ENCODE results near the gene PDE5A. TPM values are rescaled to one million over a fixed set of nuclear protein-coding genes. Genes with fewer than 3 reads are reported as not detected.
A peak's percentile ranks its signal among the peaks of the same experiment; 100 is the strongest.

Gene PDE5A
- total and polyA plus RNA-seq, 2 experiments from 2014 or later = 9.7 to 35.8 TPM

DNA sequence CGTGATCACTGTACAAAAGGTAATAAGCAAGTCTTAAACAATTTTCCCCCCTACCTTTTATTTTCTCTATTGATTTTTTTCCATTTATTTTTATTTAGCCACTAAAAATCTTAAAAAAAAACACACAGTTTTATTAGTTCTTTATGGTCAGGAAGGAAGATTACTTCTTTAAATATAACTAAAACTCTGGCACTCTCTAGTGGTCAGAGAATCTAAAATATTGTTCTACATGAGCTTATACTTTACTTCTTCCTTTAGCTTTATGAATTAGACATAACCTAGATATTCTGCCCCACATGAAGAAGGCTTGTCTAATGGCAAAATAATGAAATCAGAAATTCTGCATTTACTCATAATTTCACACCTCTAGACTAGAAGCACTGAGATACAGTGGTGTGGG is 135.2 kb downstream of the PDE5A start:
- no peaks in the 10 kb centered on the region for H3K9me2 ChIP-seq (replicated peaks; ENCODE audit: insufficient read depth)
- 90% methylated on average over 1 of the region's 1 CpG for WGBS (ENCODE audit: low lambda C conversion rate, missing lambda C conversion rate)
- H3K79me2 ChIP-seq = no peaks in the 10 kb centered on the region
- no peak overlapping the region for H3K4me3 ChIP-seq
- no peaks in the 10 kb centered on the region for H3K27me3 ChIP-seq
- H3K9me3 ChIP-seq (ENCODE audit: low read depth) = no peaks in the 10 kb centered on the region
- no peaks in the 10 kb centered on the region for H3K36me3 ChIP-seq (replicated peaks; ENCODE audit: insufficient read depth, low read depth)
- no peak overlapping the region for H2AFZ ChIP-seq
- H3K27ac ChIP-seq = no peak overlapping the region
- H3K4me2 ChIP-seq = no peak overlapping the region
- TF ChIP-seq CTCF (IDR thresholded peaks at IDR 0.05; ENCODE audit: poor library complexity) (peak; percentile 38), EZH2phosphoT487 (IDR thresholded peaks at IDR 0.05; ENCODE audit: low read depth, severe bottlenecking, unreplicated experiment) (no peak), EZH2 (IDR thresholded peaks at IDR 0.05; ENCODE audit: borderline replicate concordance) (no peak)
- H4K20me1 ChIP-seq (ENCODE audit: insufficient read depth, poor library complexity, severe bottlenecking) = no peaks in the 10 kb centered on the region
- H3K4me1 ChIP-seq (ENCODE audit: insufficient read depth) = no peaks in the 10 kb centered on the region
- no peak for DNase-seq (ENCODE audit: low spot score)

DNA sequence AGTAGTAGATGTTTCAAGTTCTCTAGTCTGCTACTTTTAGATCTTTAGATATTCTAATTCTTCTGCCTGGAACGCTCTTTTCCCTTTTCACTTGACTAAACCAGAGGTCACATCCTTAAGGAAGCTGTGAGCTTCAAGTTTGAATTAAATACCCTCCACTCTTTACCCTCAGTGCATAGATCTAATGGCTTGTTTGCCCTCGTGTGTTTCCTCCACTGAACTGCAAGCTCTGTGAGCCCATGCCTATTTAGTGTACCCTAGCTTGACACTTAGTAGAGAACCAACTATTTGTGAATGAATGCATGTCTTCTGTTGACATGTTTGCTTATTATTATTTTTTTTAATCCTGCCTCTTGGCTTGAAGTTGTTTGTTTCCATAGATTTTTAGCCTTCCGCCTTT is 138.3 kb downstream of the PDE5A start:
- TF ChIP-seq EZH2phosphoT487 (IDR thresholded peaks at IDR 0.05; ENCODE audit: low read depth, severe bottlenecking, unreplicated experiment) = no peak
- peak; percentile 34 for TF ChIP-seq CTCF (IDR thresholded peaks at IDR 0.05; ENCODE audit: poor library complexity)
- Histone ChIP-seq H3K36me3 (replicated peaks; ENCODE audit: insufficient read depth, low read depth) (no peaks in the 10 kb centered on the region), H4K20me1 (ENCODE audit: insufficient read depth, poor library complexity, severe bottlenecking) (no peaks in the 10 kb centered on the region), H3K27ac (no peak overlapping the region), H3K4me1 (ENCODE audit: insufficient read depth) (no peaks in the 10 kb centered on the region), H3K4me2 (no peak overlapping the region), H3K79me2 (no peaks in the 10 kb centered on the region), H3K4me3 (no peak overlapping the region), H3K9me3 (ENCODE audit: low read depth) (no peaks in the 10 kb centered on the region), H2AFZ (no peak overlapping the region), H3K27me3 (no peaks in the 10 kb centered on the region), H3K9me2 (replicated peaks; ENCODE audit: insufficient read depth) (no peaks in the 10 kb centered on the region)
- 37% methylated on average over 3 of the region's 3 CpGs for WGBS (ENCODE audit: low lambda C conversion rate, missing lambda C conversion rate)
- peak; percentile 15 for DNase-seq (ENCODE audit: low spot score)

- Histone ChIP-seq H3K27ac (no peak overlapping the region), H3K9me3 (ENCODE audit: low read depth) (no peaks in the 10 kb centered on the region), H3K79me2 (no peaks in the 10 kb centered on the region), H3K4me3 (no peak overlapping the region), H2AFZ (no peak overlapping the region), H3K4me1 (ENCODE audit: insufficient read depth) (no peaks in the 10 kb centered on the region), H3K27me3 (no peaks in the 10 kb centered on the region), H3K9me2 (replicated peaks; ENCODE audit: insufficient read depth) (no peaks in the 10 kb centered on the region), H3K4me2 (no peak overlapping the region), H3K36me3 (replicated peaks; ENCODE audit: insufficient read depth, low read depth) (no peaks in the 10 kb centered on the region), H4K20me1 (ENCODE audit: insufficient read depth, poor library complexity, severe bottlenecking) (no peaks in the 10 kb centered on the region)
- WGBS (ENCODE audit: low lambda C conversion rate, missing lambda C conversion rate) = 98% methylated on average over 3 of the region's 3 CpGs
- TF ChIP-seq CTCF (IDR thresholded peaks at IDR 0.05; ENCODE audit: poor library complexity) (no peak), EZH2 (IDR thresholded peaks at IDR 0.05; ENCODE audit: borderline replicate concordance) (no peak), EZH2phosphoT487 (IDR thresholded peaks at IDR 0.05; ENCODE audit: low read depth, severe bottlenecking, unreplicated experiment) (no peak)
- DNase-seq (ENCODE audit: low spot score) = no peak
These were observed 139.3 kb downstream of the PDE5A start for GRCh38 chr4:119489305-119489704.

- Histone ChIP-seq H3K9me2 (replicated peaks; ENCODE audit: insufficient read depth) (no peaks in the 10 kb centered on the region), H3K36me3 (replicated peaks; ENCODE audit: insufficient read depth, low read depth) (no peaks in the 10 kb centered on the region), H3K27me3 (no peaks in the 10 kb centered on the region), H3K4me2 (no peak overlapping the region), H3K79me2 (no peaks in the 10 kb centered on the region), H4K20me1 (ENCODE audit: insufficient read depth, poor library complexity, severe bottlenecking) (no peaks in the 10 kb centered on the region), H3K9me3 (ENCODE audit: low read depth) (no peaks in the 10 kb centered on the region), H2AFZ (no peak overlapping the region), H3K4me3 (no peak overlapping the region), H3K4me1 (ENCODE audit: insufficient read depth) (no peaks in the 10 kb centered on the region), H3K27ac (peak overlapping the region; percentile 71)
- no peak for DNase-seq (ENCODE audit: low spot score)
- TF ChIP-seq EZH2phosphoT487 (IDR thresholded peaks at IDR 0.05; ENCODE audit: low read depth, severe bottlenecking, unreplicated experiment) (no peak), EZH2 (IDR thresholded peaks at IDR 0.05; ENCODE audit: borderline replicate concordance) (no peak), CTCF (IDR thresholded peaks at IDR 0.05; ENCODE audit: poor library complexity) (no peak)
- 76% methylated on average over 1 of the region's 1 CpG for WGBS (ENCODE audit: low lambda C conversion rate, missing lambda C conversion rate)
These were observed 148.3 kb downstream of the PDE5A start for GRCh38 chr4:119480331-119480730.
